H7 (cell line): Measurements from ENCODE around the gene SLC39A11. TPM values are rescaled to one million over a fixed set of nuclear protein-coding genes. Genes with fewer than 3 reads are reported as not detected.
A peak's percentile ranks its signal among the peaks of the same experiment; 100 is the strongest.

ENCODE experiments used
- DNase-seq: peaks from one replicate; pipeline ENCODE4 v3.0.0; 2012
- H3K27me3 ChIP-seq: 2 replicates; pipeline ENCODE4 v1.6.0; 2011; ENCODE audit warnings: mild to moderate bottlenecking, low read length; ENCODE audit not compliant: control insufficient read depth, insufficient read depth
- H3K36me3 ChIP-seq: replicated peaks from 2 replicates; pipeline ENCODE4 v1.5.1; 2011; ENCODE audit warnings: low read length; ENCODE audit not compliant: control insufficient read depth, insufficient read depth
- H3K4me3 ChIP-seq: 2 replicates; pipeline ENCODE4 v1.5.1; 2011; ENCODE audit warnings: low read depth, mild to moderate bottlenecking, control low read depth, low read length, moderate library complexity; ENCODE audit not compliant: insufficient read depth
- total RNA-seq: library from RNA; depleted of rRNA; stranded (reverse); fragments of >200 nt; shearing (Covaris generic); gene quantifications from 2 replicates; pipeline ENCODE4 v1.2.3, GENCODE V29; 2014

SLC39A11 gene
- total RNA-seq, 1 experiment from 2014 or later, result 6.8 TPM

GRCh38 chr17:72759301-72759700 is 333.2 kb downstream of the SLC39A11 start:
- Histone ChIP-seq H3K36me3 (no peaks in the 10 kb centered on the region), H3K27me3 (peaks cover 25% of the 10 kb centered on the region), H3K4me3 (no peak overlapping the region)

GRCh38 chr17:72756256-72756655 is 336.2 kb downstream of the SLC39A11 start:
- no peaks in the 10 kb centered on the region for H3K36me3 ChIP-seq
- peaks cover 2% of the 10 kb centered on the region for H3K27me3 ChIP-seq
- no peak for DNase-seq
- H3K4me3 ChIP-seq, result no peak overlapping the region

More at GRCh38 chr17:72759301-72759700, 333.2 kb downstream of the SLC39A11 start:
- DNase-seq, result no peak

GRCh38 chr17:72754513-72754912 is 338.0 kb downstream of the SLC39A11 start:
- no peak for DNase-seq
- Histone ChIP-seq H3K36me3 (no peaks in the 10 kb centered on the region), H3K27me3 (no peaks in the 10 kb centered on the region; the same call in 1 of the 2 replicates), H3K4me3 (no peak overlapping the region)

- no peak overlapping the region for H3K4me3 ChIP-seq
- DNase-seq, result no peak
- no peaks in the 10 kb centered on the region for H3K27me3 ChIP-seq
- no peaks in the 10 kb centered on the region for H3K36me3 ChIP-seq
Observed at GRCh38 chr17:72751746-72752145, 340.7 kb downstream of the SLC39A11 start.

GRCh38 chr17:72749119-72749572 is 343.3 kb downstream of the SLC39A11 start:
- DNase-seq, result no peak
- Histone ChIP-seq H3K4me3 (no peak overlapping the region), H3K36me3 (no peaks in the 10 kb centered on the region), H3K27me3 (no peaks in the 10 kb centered on the region)

- DNase-seq, result no peak
- no peaks in the 10 kb centered on the region for H3K27me3 ChIP-seq
- H3K4me3 ChIP-seq, result no peak overlapping the region
- no peaks in the 10 kb centered on the region for H3K36me3 ChIP-seq
Observed at GRCh38 chr17:72747501-72747900, 345.0 kb downstream of the SLC39A11 start.

GRCh38 chr17:72745241-72745640 is 347.2 kb downstream of the SLC39A11 start:
- Histone ChIP-seq H3K4me3 (no peak overlapping the region), H3K27me3 (no peaks in the 10 kb centered on the region), H3K36me3 (no peaks in the 10 kb centered on the region)
- DNase-seq, result no peak

- peak; percentile 66 for DNase-seq
- Histone ChIP-seq H3K4me3 (no peak overlapping the region), H3K36me3 (no peaks in the 10 kb centered on the region), H3K27me3 (no peaks in the 10 kb centered on the region)
Observed at GRCh38 chr17:72743037-72743467, 349.4 kb downstream of the SLC39A11 start.

GRCh38 chr17:72737151-72737690 is 355.3 kb downstream of the SLC39A11 start:
- no peak for DNase-seq
- no peaks in the 10 kb centered on the region for H3K27me3 ChIP-seq
- no peak overlapping the region for H3K4me3 ChIP-seq
- no peaks in the 10 kb centered on the region for H3K36me3 ChIP-seq

- H3K27me3 ChIP-seq, result no peaks in the 10 kb centered on the region
- DNase-seq, result no peak
- no peaks in the 10 kb centered on the region for H3K36me3 ChIP-seq
- no peak overlapping the region for H3K4me3 ChIP-seq
Observed at GRCh38 chr17:72735592-72735991, 356.9 kb downstream of the SLC39A11 start.

- no peak for DNase-seq
- H3K27me3 ChIP-seq, result no peaks in the 10 kb centered on the region
- no peak overlapping the region for H3K4me3 ChIP-seq
- no peaks in the 10 kb centered on the region for H3K36me3 ChIP-seq
Observed at GRCh38 chr17:72735048-72735447, 357.4 kb downstream of the SLC39A11 start.

GRCh38 chr17:72734613-72735012 is 357.9 kb downstream of the SLC39A11 start:
- no peak for DNase-seq
- Histone ChIP-seq H3K27me3 (no peaks in the 10 kb centered on the region), H3K4me3 (no peak overlapping the region), H3K36me3 (no peaks in the 10 kb centered on the region)

- no peaks in the 10 kb centered on the region for H3K27me3 ChIP-seq
- no peaks in the 10 kb centered on the region for H3K36me3 ChIP-seq
- DNase-seq, result no peak
- no peak overlapping the region for H3K4me3 ChIP-seq
Observed at GRCh38 chr17:72733619-72734282, 358.7 kb downstream of the SLC39A11 start.

GRCh38 chr17:72732893-72733618 is 359.4 kb downstream of the SLC39A11 start:
- Histone ChIP-seq H3K4me3 (no peak overlapping the region), H3K36me3 (no peaks in the 10 kb centered on the region), H3K27me3 (no peaks in the 10 kb centered on the region)
- no peak for DNase-seq

- no peak overlapping the region for H3K4me3 ChIP-seq
- no peaks in the 10 kb centered on the region for H3K36me3 ChIP-seq
- DNase-seq, result no peak
- no peaks in the 10 kb centered on the region for H3K27me3 ChIP-seq
Observed at GRCh38 chr17:72730077-72730476, 362.4 kb downstream of the SLC39A11 start.
